ENCODE measurements around the gene PGS1.

Gene PGS1

DNA sequence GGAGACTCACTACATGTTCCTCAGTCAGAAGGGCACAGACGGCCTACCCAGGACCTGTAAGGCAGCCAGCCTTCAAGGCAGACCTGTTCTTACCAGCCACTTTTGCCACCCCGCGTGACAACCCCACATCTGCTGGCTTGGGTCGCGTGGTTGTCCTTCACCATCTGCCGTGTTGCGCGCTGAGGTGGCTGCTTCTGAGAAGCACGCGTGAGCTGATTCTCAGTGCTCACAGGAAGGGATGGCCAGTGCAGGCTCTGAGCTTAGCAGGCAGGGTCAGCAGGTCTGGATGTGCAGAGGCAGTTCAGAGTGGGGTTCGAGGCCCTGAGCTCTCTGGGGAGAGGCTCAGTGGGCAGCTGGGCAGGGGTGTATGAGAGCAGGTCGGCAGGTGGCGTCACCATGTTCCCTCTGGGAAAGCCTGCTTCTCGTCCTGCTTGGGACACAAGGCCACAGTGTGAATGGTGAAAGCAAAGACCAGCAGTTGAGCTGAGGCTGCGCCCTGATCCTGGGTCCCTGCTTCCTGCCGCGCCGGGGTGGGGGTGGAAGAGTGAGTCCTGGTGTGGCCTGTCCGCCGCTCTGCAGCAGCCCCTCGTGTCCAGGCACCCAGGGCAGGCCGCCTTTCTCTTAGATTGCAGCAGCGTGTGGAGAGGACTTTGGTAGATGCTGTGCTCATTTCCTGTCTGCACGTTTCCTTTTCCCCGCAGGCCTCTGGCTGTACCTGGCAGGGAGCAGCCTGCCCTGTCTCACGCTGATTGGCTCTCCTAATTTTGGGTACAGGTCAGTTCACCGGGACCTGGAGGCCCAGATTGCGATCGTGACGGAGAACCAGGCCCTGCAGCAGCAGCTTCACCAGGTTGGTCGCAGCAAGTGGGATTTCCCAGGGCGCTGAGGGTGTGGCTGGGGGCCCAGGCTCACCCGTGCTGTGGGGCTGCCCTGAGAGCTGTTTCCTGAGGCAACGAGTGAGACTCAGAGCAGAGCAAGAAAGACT is 36.0 kb downstream of the PGS1 start:
- no peak for DNase-seq

DNA sequence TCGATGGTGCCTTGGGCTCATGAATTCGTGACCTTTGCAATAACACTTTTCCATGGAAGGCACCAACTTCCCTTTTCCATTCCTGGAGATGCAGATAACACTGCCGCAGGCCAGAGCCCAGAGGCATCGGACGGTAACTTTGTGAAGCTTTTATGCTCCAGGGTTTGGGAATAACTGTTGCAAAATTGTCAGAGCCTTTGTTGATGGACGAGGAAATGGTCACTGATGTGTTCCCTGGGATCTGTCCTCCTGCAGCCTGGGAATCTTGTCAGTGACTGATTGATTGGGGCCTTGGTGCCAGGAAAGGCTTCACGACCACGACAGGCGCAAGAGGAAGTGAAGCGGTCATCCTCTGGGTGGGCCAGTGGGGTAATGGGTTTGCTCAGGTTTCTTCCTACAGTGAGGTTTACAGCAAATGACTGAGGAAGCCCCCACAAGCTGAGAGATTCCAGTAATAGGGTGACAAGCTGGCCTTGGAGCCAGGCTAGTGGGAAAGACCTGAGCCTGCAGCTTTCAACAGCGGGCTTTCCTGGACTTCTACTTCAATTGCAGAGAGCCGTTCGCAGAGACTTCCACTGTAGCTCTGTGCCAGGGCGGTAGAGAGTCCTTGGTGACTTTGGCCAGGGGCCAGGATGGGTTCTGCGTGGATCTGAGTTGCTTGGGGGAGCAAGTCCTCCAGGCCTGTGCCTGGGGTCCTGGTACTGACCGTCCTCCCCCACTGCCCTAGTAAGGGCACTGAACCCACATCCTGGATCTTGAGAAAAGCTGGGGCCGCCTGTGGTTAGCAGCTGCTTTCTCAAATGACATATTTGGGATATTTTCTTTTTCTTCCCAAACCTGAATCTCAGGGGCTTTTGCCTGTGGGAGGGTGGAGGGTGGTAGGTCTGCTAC is 37.6 kb downstream of the PGS1 start:
- DNase-seq: no peak

DNA sequence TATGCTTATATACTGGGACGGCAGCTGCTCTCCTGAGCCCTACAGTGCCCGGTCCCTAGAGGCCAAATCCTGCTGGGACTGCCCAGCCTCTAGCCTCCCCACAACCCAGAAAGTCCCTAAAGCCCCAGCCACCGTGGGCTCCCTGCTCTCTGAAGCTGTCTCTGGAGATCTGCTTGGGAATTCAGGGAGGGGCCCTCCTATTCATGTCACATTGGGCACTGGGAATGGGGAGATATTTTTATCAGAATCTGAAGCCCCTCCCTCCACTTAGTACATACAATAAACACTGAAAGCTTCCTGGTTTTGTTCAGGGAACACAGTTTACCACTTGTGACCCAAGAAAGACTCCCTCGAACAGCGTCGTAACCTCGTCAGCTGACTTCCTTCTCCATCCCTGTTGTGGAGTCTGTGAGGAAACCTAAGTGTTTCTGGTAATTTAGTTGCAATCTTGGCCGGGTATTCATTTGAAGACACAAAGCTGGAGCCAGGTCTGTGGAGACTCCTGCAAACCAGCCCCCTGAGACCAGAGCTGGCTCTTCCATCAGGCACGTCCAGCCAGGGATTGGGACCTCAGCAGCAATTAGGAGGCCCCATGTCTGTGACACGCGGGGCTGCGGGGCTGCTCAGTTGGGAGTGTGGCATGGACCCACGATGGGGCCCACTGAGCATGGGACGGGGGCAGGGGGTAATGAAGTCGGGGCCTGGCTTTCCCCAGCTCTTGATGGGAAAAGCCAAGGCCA is 38.5 kb downstream of the PGS1 start:
- DNase-seq: no peak

DNA sequence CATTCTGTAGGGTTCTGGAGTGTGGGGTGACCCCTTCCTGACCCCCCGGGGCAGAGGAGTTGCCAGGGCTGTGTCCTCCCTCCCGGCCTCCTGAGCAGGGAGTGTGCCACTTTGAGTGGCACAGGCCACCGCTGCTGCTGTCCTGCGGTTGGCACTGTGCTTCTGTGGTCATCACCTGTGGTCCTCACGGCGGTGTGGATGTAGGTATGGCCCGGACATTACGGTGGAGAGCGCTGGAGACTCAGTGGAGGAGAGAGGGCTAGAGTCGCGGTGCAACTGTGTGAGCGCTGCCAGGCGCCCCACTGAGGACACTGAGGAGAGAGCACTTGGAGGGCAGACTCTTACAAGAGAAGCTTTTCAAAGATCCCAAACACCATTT is 39.1 kb downstream of the PGS1 start:
- no peak for DNase-seq

DNA sequence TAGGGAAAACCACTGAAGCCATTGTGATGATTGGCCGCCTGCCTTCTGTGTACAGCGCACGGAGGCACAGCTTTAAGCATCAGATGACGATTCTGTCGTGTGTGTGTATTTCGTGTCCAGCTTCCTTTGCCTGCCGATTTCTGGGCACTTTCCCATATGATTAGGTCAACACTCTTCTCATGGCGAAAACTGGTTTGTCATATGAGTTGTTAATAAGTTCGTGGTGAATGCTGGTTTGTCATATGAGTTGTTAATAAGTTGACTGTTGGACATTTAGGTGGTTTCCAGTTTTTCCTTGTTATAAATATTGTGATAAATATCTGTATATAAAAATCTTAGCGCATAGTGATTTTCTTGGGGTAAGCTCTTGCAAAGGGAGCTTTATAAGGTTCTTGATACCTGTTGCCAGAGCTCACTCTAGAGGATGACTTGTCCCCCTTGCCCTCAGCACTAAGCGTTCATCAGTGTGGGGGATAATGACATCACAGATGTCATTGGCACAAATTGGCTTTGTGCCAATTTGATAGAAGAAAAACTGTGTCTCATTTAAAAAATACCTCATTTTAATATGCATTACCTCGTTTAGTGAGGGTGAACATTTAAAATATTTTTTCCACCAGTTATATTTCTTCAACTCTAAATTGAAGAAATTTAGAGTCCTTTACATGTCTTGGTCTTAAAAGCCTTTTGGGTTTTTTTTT is 40.0 kb downstream of the PGS1 start:
- DNase-seq: peak; percentile 24

DNA sequence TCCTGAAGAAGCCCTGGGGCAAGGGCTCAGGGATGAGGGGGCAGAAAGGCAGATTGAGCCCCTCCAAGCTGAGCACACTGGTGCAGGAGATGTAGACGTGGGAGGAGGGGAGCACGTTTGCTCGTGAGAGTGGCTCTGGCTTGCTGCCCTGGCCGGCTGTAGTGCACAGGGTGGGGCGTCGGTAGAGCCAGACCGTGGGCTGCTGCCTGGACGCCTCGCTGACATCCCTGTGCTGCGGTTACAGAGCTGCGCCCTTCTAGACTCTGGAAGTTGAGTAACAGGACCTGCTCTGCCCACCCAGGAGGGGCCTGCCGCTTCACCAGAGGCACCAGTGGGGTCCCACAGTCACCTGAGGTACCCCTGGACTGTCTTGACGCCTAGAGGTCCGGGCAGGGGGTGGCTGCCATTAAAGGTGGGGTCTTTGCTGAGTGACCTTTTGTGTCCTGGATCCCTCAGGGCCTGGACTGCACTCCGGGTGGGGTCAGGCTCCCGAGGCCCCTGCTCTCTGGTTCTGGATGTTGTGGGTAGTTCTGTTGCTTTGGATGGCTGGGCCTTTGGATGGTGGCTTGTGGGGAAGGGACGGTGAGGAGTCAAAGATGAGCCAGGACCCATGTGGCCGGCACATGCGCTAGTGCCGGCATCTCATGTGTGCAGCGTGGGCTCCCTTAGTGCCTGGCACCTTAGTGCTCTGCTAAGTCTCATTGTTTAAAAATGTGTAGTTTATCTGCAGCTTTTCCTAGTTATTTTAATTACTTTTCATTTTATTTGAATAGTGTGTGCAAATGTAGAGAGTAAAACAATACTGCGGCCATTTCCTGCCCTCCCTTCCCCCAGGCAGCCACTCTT is 41.7 kb downstream of the PGS1 start:
- DNase-seq: no peak

DNA sequence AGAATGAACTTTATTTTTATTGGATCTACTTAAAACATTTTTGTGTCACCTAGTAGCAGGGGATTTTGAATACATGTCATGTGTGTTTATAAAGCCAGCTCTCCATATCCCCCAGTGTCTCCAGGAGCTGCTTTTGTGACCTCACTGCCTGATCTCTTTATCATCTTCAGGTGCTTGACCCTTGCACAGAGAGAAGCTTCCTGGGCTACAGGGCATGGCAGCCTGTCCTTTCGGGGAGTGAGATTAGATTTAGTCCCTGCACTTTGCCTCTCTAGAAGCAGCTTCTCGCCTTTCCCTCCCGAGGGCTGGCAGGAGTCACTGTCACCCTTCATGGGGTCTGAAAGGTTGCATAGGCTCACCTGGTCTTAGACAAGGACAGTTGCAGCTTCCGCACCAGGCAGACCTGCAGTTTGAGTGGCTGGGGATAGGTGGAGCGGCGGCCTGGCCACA is 42.7 kb downstream of the PGS1 start:
- no peak for DNase-seq

DNA sequence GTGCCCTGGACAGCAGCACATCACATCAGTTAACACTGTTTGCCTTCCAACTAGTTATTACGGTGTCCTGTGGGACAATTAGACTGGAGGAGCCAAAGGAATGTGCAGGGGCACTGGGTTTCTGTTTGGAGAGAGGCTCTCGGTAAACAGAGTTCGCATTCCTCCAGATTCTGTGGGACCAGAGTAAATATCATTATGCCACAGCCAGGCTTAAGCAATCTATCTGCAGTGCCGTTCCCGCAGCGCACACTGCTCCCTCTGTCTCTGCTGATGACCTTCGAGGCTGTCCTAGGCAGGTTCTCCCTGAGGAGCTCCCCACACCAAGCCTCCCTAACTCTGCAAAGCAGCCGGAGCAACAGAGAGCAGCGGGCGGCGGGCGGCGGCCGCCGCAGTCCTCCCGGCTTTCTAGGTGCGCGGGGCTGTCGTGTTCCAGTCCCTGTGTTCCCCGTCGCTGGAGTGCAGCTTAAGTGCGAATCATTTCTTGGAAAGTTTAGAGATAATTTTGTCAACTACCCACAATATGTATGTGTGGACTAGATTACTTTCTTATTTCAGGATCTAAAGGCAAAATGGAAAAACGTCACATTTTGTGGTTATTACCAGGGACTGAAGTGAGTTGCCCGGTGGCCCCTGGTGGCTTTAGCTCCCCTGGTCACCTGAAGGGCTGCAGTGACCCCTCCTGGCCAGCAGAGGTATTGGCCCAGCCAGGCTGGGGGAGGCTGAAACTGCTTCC is 43.3 kb downstream of the PGS1 start:
- DNase-seq: peak; percentile 76

DNA sequence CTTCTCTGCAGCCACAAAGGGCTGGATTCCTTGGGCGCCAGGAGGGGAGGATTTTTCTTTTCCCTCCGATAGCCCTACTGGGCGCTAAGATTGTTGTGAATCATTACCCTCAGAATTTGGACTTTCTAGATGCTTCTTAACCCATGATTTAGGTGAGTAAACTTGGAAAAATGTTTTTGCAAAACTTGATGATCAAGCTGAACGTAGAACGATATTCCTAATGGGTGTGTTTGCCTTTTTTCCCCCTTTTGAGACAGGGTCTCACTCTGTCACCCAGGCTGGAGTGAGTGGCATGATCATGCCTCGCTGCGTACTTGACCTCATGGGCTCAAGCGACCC is 43.8 kb downstream of the PGS1 start:
- DNase-seq: no peak

DNA sequence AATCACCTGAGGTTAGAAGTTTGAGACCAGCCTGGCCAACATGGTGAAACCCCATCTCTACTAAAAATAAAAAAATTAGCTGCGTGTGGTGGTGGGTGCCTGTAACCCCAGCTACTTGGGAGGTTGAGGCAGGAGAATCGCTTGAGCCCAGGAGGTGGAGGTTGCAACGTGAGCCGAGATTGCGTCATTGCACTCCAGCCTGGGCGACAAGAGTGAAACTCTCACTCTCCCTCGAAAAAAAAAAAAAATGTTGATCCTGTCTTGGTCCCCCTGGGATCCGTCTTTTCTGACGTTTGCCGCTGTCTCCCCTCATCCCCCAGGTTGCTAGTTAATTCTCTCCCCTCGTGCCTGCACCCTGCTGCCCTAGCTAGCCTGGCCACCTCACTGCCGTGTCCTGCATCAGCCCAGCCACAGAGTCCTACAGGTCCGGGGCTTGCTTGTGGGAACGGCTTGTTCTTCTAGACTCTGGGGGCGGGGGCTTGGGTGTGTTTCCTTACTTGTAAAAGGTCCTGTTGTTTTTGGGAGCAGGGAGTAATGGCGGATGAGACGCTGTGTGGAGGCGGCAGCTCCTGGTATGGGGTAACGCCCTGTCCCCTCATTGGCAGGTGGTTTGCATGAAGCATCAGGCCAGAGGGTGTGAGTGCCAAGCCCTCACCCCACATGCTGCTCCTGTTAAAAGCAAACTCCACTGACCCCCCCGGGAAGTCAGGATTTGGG is 44.6 kb downstream of the PGS1 start:
- no peak for DNase-seq

DNA sequence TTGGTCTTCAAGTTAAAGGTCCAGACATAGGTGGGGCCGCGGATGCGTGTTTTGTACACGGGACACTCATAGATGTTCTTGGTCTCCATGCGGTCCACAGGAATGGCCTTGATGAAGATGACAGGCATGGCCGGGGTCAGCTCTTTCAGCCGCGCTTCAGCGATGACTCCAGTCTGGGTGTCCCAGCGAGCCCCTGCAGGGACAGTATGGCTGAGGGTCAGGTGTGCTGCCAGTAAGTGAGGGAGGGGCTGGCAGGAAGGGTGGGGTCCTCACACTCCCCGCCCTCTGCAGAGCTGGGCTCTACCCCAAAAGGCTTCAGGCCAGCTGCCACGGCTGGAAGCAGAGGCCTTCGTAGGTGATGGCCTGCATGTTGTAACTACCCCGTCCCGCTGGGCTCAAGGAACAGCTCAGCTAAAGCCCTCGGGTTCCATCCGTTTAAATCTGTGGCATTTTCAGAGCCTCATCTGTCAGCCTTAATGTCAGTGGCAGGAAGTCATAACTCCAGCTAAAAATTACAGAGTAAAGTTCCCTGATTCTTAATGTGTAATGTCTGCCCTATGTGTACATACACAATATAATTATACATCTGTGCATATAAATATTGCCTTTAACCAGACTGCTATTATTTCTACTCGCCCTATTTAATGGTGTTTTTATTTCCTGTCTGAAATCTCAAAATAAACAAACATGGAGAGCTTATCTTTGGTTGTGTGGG is 45.7 kb downstream of the PGS1 start:
- no peak for DNase-seq

DNA sequence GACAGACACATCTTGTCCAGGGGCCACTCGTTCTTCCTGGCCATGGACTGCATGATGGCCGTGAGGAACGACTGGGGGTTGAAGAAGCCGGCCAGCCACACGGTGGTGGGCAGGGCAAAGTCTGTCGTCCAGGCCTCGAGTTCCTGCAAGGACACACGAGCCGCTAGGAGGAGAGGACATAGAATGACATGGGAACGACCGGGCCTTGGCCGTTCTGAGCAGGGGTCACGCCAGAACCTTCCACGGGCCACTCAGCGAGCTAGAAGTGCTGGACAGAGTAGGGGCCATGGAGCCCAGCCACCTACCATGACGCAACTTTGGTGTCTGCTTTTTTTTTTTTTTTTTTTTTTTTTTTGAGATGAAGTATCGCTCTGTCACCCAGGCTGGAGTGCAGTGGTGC is 47.0 kb downstream of the PGS1 start:
- DNase-seq: no peak

DNA sequence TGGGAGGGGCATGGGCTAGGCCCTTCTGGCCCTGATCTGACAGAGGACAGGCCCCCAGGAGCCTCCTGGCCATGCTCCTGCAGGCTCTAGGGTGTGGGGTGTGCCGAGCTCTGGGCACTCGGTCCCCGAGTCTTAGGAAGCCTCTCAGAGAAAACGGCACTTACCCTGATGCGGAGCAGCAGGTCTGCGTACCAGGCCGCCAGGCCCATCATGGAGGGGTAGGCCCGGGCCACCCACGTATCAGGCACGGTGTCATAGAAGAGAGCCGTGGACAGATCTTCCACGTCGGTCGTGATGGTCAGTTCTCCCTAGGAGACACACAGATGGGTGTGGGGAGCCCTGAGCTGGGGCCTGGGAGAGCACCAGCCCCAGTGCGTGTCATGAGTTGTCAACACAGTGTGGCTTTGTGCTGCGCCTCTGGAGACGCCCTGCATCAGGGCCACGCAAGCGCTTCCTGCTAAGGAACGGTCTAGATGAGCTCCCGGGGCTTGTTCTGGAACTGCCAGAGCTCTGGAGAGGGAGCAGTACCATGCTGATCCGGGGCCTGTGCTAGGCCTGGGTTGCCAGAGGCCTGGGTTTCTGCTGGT is 47.9 kb downstream of the PGS1 start:
- no peak for DNase-seq

DNA sequence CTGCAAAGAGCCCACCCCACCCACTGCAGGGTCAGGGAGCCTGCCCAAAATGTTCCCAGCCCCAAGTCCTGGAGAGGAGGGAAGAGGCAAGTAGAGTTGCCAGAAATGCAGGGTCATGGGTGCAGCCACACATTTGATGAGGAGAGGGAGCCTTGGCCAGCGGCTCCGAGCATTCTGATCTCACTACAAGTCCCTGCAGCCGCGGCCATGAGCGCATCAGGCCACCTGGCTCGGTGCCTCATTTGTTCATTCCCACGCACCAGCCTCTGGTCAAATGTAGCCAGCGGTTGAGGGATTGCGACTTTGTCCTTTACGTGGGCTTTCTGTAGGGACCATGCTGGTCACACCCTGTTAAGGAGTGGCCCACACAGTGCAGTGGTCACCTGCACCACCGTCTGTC is 48.7 kb downstream of the PGS1 start:
- DNase-seq: no peak

DNA sequence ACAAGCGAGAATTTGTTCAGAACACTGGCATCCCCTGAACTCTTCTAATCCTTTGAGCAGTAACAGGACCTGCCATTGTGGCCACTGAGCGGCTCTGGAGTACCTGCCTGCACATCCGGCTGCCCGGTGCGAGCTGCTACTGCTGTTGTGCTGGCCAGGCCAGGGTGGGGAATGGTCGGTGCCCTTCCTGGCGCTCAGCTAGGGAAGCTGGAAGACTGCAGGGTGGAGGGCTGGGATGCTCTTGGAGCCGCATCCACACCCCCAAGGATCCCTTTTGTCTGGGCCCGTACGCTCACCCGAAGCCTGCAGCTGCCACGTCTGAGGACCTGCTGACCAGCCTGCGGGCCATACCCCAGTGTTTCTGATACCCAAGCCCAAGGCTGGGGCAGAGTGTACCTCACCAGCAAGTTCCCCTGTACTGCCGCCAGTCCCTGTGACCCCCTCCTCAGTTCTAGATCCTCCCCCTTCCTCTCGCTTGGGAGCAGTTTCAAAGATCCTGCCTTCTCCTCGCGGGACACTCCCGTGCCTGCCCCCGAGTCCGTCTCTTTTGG is 49.7 kb downstream of the PGS1 start:
- DNase-seq: no peak

DNA sequence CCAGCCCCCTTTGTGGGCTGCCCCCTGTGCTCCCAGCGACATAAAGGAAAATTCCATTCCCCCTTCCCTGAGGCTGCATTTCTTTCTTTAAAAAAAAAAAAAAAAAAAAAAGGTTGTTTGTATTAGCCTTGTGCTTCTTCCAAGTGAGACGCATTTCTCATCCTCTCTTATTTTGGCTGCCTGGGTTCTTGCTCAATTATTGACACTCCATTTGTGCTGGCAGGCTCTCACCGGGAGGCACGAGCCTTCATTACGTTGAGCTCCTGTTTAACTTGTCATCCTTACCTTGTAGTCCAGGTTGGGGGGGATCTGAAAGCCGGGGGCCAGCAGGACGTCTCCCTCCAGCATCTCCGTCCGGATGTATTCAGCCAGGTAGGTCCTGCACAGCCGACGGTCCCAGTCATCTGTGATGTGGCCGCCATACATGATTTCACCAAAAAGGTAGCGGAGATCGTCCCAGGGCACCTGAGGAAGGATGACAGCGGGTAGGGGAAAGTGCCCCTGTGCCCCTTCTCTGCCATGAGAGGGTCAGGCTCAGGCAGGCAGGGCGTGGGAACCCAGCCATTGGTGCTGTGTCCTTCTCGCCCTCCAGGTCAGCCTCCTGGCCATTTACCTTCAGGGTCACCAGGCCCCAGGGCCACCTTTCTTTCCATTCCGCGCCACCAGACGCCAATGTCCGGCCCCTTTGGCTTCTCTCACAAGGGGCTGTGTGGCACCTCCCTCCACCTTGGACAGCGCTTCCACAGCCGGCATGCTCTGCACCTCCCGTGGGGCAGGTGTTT is 50.6 kb downstream of the PGS1 start:
- no peak for DNase-seq

DNA sequence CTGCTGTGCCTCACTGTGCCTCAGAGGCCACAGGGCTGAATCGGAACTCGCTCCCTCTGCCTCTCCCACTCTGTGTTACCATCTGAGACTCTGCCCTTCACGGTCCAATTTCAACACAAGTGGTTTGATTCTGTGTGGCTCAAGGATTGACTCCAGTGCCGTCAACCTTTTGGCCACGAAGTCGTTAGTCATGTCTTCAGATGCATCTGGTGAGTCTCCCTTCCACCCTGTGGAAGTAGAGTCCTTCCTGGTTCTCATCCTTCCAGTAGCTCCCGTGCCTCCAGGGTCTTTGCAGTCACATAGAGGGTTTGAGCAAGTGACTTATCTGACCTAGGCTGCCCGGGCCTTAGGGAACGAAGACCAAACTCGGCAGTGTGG is 51.2 kb downstream of the PGS1 start:
- no peak for DNase-seq

All from NCI-H82 (cell line).